IMR-90 (cell line): ENCODE results near the gene NRARP.

Experiments
- CEBPB ChIP-seq: IDR thresholded peaks from 2 replicates; pipeline ENCODE4 v1.6.1; 2012; ENCODE audit warnings: low read depth, low read length, improper control_type of control experiment
- CTCF ChIP-seq: conservative IDR thresholded peaks from 2 replicates; pipeline ENCODE4 v1.5.1; 2012; ENCODE audit warnings: mild to moderate bottlenecking, low read depth, low read length, improper control_type of control experiment
- MXI1 ChIP-seq: IDR thresholded peaks from 2 replicates; pipeline ENCODE4 v1.6.1; 2012; ENCODE audit warnings: low read depth, mild to moderate bottlenecking, low read length, moderate library complexity, borderline replicate concordance

- TF ChIP-seq CTCF: no peak
- TF ChIP-seq CEBPB: no peak
- TF ChIP-seq MXI1: no peak
Observed at GRCh38 chr9:137342482-137342881, 40.4 kb upstream of the NRARP start.
